A549 (cell line): Measurements from ENCODE around the gene VPS35L. TPM values are rescaled to one million over a fixed set of nuclear protein-coding genes. Genes with fewer than 3 reads are reported as not detected.

Experiments used
- ATAC-seq, 2 experiments: fragments of 200-7000 bp in 1 of 2; fragments of >200 bp in 1 of 2; cut with Nextera tagmentation in 1 of 2; cut with Tn5 transposase in 1 of 2; 3 replicates each; pipeline versions ENCODE4 v1.8.0 to v1.9.1; 2018 to 2020; ENCODE audit warnings: mild to moderate bottlenecking in 1 of 2, moderate library complexity in 1 of 2
- CTCF ChIA-PET: fragments of 300-600 bp; sonication (Branson Sonifier 250); formaldehyde crosslinking; extraction: SDS; loops from one replicate; lab custom pipeline; 2021; ENCODE audit warnings: antibody characterized with exemption, inconsistent platforms; lab: Yijun Ruan, JAX
- POLR2A ChIA-PET: fragments of 350-600 bp; formaldehyde crosslinking; extraction: SDS; loops from one replicate; lab custom pipeline; 2021; ENCODE audit warnings: antibody characterized with exemption, inconsistent platforms; lab: Yijun Ruan, JAX
- DNase-seq, 2 experiments: peaks; one replicate each; pipeline versions ENCODE4 v3.0.0 to v3.0.0-alpha.2; 2011 to 2016; ENCODE audit warnings: low read depth in 1 of 2, low spot score in 1 of 2
- FAIRE-seq: peaks from 2 replicates; lab custom pipeline; 2011; peaks lifted over from hg19 to GRCh38; lab: Jason Lieb, UNC
- H3K27ac ChIP-seq, 2 experiments: fragments of >200 bp; sonication (Bioruptor Twin); formaldehyde crosslinking; 3 replicates each; pipeline ENCODE4 v1.5.1; 2016 to 2017
- H3K4me1 ChIP-seq: fragments of >200 bp; sonication (Bioruptor Twin); formaldehyde crosslinking; 3 replicates; pipeline ENCODE4 v1.6.1; 2016
- H3K4me2 ChIP-seq: fragments of >200 bp; sonication (Bioruptor Twin); formaldehyde crosslinking; 3 replicates; pipeline ENCODE4 v1.6.1; 2016
- H3K4me3 ChIP-seq: fragments of >200 bp; sonication (Bioruptor Twin); formaldehyde crosslinking; 3 replicates; pipeline ENCODE4 v1.5.1; 2016
- H3K9me3 ChIP-seq: fragments of >200 bp; sonication (Bioruptor Twin); formaldehyde crosslinking; 3 replicates; pipeline ENCODE4 v1.6.1; 2016
- HDAC2 ChIP-seq: fragments of 200-600 bp; sonication (generic); IDR thresholded peaks from 2 replicates; pipeline ENCODE4 v1.6.1; 2016
- HEYL ChIP-seq: fragments of 250-450 bp; sonication (Bioruptor Pico); IDR thresholded peaks from 2 replicates; pipeline ENCODE4 v1.8.0; 2021; ENCODE audit warnings: mild to moderate bottlenecking, moderate library complexity
- HOXB13 ChIP-seq: fragments of 250-450 bp; sonication (Bioruptor Pico); IDR thresholded peaks from 2 replicates; pipeline ENCODE4 v1.5.0; 2020; ENCODE audit warnings: low read depth, mild to moderate bottlenecking, moderate library complexity
- RFX5 ChIP-seq: fragments of 450-650 bp; IDR thresholded peaks from 2 replicates; pipeline ENCODE4 v1.7.1; 2014; ENCODE audit warnings: antibody characterized with exemption, mild to moderate bottlenecking, moderate library complexity
- TP53 ChIP-seq: fragments of 250-450 bp; sonication (Bioruptor Pico); IDR thresholded peaks from 2 replicates; pipeline ENCODE4 v1.5.0; 2021; ENCODE audit warnings: mild to moderate bottlenecking, moderate library complexity
- ZC3H11A ChIP-seq: fragments of 450-650 bp; IDR thresholded peaks from 2 replicates; pipeline ENCODE4 v1.6.1; 2014; ENCODE audit warnings: antibody characterized with exemption, mild to moderate bottlenecking
- ZNF302 ChIP-seq: fragments of 250-450 bp; sonication (Bioruptor Pico); IDR thresholded peaks from 2 replicates; pipeline ENCODE4 v1.9.0; 2021; ENCODE audit warnings: inconsistent platforms, mild to moderate bottlenecking, moderate library complexity
- WGBS: methylation state at CpG from one replicate; pipeline ENCODE4 v1.1.6; 2017; ENCODE audit errors: missing lambda C conversion rate; 5-methylcytosine and 5-hydroxymethylcytosine counted together
- polyA plus RNA-seq, 4 experiments: library from polyadenylated mRNA; depleted of rRNA in 3 of 4; stranded (reverse); fragments of >200 nt; fragmentation: RNase III in 1 of 4; extraction: RNeasy Plus Mini Kit Qiagen cat#74134 plus additional on column Dnase treatment in 1 of 4; gene quantifications; 2 replicates in 3 of 4; 3 replicates in 1 of 4; pipeline ENCODE4 v1.2.3, GENCODE V29; 2011 to 2017
- TF ChIP-seq, protein P1 (sequence below): fragments of >200 bp; sonication (Bioruptor Twin); formaldehyde crosslinking; IDR thresholded peaks from 3 replicates; pipeline ENCODE4 v1.5.1; 2016
- TF ChIP-seq, protein P2 (sequence below): fragments of >200 bp; sonication (Bioruptor Twin); formaldehyde crosslinking; IDR thresholded peaks from 2 replicates; pipeline ENCODE4 v1.6.1; 2016
- TF ChIP-seq, protein P3 (sequence below): fragments of >200 bp; sonication (Bioruptor Twin); formaldehyde crosslinking; IDR thresholded peaks from 3 replicates; pipeline ENCODE4 v1.6.1; 2016
- TF ChIP-seq, protein P4 (sequence below): fragments of 450-650 bp; IDR thresholded peaks from 2 replicates; pipeline ENCODE4 v1.6.1; 2014; ENCODE audit warnings: antibody characterized with exemption
- TF ChIP-seq, protein P5 (sequence below): fragments of 150-350 bp; IDR thresholded peaks from 2 replicates; pipeline ENCODE4 v1.6.1; 2014; ENCODE audit warnings: low read depth, mild to moderate bottlenecking, low read length
- TF ChIP-seq, protein P6 (sequence below): IDR thresholded peaks from 2 replicates; pipeline ENCODE4 v1.6.1; 2012

VPS35L gene
- polyA plus RNA-seq, 2 of the 4 experiments (the other 2 are of a cell fraction): 38.4 to 47.7 TPM

DNA sequence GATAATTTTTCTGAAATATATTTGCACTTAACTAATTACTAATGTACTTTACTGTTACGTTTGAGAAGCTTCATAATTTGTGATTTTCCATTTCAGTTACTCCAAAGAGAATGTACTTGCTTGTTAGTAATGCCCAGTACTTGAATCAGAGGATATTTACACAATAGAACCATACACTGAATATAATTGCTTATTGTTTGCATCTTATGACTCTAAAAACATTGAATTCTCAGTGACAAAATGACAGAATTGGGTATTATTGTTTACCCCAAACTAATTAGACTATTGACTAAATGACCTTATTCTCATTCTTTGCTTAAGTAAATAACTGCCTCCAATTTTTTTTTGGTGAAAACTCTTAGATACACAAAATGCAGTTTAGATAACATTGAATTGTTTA is 22.9 kb upstream of the VPS35L start:
- no peaks in the 10 kb centered on the region for H3K9me3 ChIP-seq
- FAIRE-seq: no peak
- H3K27ac ChIP-seq: no peak overlapping the region
- no peaks in the 10 kb centered on the region for H3K4me1 ChIP-seq
- no peak for DNase-seq
- no peak for ATAC-seq
- ChIA-PET CTCF (interaction anchor here (1.4 kb wide), 1 partner anchor 22 kb away, joined by 3 read pairs; no protein-coding TSS in a partner anchor), POLR2A (no interaction called here)
- no peak overlapping the region for H3K4me3 ChIP-seq
- H3K4me2 ChIP-seq: no peak overlapping the region
- TF ChIP-seq, protein P1, sequence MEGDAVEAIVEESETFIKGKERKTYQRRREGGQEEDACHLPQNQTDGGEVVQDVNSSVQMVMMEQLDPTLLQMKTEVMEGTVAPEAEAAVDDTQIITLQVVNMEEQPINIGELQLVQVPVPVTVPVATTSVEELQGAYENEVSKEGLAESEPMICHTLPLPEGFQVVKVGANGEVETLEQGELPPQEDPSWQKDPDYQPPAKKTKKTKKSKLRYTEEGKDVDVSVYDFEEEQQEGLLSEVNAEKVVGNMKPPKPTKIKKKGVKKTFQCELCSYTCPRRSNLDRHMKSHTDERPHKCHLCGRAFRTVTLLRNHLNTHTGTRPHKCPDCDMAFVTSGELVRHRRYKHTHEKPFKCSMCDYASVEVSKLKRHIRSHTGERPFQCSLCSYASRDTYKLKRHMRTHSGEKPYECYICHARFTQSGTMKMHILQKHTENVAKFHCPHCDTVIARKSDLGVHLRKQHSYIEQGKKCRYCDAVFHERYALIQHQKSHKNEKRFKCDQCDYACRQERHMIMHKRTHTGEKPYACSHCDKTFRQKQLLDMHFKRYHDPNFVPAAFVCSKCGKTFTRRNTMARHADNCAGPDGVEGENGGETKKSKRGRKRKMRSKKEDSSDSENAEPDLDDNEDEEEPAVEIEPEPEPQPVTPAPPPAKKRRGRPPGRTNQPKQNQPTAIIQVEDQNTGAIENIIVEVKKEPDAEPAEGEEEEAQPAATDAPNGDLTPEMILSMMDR: no peak
- no peak for TF ChIP-seq HDAC2
- no peak for TF ChIP-seq RFX5
- TF ChIP-seq, protein P2, sequence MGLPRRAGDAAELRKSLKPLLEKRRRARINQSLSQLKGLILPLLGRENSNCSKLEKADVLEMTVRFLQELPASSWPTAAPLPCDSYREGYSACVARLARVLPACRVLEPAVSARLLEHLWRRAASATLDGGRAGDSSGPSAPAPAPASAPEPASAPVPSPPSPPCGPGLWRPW: no peak
- TF ChIP-seq ZC3H11A: no peak
- 68% methylated on average over 1 of the region's 1 CpG for WGBS

DNA sequence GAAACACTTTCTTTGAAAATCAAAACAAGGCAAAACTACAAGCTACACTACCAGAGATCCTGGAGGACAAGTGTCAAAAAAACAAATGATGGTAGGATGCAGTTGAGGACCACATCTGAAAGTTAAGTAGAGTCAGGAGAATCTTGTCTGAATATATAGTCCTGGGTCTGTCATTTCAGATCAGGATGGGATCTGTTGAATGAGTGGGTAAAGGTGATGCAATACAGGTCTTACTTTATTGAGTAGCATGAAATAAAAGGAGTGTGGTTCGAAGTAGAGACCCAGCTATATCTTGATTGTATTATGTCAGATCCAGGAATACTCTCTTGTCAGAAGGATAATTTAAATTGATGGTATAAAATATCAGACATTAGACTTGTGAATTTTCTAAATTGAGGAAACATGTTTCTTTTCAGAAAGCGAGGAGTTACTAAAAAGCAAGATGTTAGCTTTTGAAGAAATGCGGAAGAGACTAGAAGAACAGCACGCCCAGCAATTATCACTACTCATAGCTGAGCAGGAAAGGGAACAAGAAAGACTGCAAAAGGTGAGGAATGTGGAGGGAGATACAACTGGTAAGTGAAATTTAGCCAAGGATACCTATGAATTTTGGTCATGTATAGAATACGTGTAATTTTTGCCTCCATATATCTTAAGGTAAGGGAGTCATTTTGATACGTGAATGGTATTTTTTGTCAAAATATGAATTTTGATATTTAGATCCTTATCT is 15.1 kb upstream of the VPS35L start:
- H3K27ac ChIP-seq: no peak overlapping the region
- TF ChIP-seq HEYL (no peak), HOXB13 (no peak), ZNF302 (CRISPR knock-in tag) (no peak), RFX5 (no peak), TP53 (CRISPR knock-in tag) (no peak)
- TF ChIP-seq, protein P3, sequence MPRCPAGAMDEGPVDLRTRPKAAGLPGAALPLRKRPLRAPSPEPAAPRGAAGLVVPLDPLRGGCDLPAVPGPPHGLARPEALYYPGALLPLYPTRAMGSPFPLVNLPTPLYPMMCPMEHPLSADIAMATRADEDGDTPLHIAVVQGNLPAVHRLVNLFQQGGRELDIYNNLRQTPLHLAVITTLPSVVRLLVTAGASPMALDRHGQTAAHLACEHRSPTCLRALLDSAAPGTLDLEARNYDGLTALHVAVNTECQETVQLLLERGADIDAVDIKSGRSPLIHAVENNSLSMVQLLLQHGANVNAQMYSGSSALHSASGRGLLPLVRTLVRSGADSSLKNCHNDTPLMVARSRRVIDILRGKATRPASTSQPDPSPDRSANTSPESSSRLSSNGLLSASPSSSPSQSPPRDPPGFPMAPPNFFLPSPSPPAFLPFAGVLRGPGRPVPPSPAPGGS: no peak
- TF ChIP-seq, protein P4, sequence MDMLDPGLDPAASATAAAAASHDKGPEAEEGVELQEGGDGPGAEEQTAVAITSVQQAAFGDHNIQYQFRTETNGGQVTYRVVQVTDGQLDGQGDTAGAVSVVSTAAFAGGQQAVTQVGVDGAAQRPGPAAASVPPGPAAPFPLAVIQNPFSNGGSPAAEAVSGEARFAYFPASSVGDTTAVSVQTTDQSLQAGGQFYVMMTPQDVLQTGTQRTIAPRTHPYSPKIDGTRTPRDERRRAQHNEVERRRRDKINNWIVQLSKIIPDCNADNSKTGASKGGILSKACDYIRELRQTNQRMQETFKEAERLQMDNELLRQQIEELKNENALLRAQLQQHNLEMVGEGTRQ: no peak
- TF ChIP-seq, protein P5, sequence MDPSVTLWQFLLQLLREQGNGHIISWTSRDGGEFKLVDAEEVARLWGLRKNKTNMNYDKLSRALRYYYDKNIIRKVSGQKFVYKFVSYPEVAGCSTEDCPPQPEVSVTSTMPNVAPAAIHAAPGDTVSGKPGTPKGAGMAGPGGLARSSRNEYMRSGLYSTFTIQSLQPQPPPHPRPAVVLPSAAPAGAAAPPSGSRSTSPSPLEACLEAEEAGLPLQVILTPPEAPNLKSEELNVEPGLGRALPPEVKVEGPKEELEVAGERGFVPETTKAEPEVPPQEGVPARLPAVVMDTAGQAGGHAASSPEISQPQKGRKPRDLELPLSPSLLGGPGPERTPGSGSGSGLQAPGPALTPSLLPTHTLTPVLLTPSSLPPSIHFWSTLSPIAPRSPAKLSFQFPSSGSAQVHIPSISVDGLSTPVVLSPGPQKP: no peak
- TF ChIP-seq, protein P6, sequence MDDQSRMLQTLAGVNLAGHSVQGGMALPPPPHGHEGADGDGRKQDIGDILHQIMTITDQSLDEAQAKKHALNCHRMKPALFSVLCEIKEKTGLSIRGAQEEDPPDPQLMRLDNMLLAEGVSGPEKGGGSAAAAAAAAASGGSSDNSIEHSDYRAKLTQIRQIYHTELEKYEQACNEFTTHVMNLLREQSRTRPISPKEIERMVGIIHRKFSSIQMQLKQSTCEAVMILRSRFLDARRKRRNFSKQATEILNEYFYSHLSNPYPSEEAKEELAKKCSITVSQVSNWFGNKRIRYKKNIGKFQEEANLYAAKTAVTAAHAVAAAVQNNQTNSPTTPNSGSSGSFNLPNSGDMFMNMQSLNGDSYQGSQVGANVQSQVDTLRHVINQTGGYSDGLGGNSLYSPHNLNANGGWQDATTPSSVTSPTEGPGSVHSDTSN: no peak
- H3K4me1 ChIP-seq: no peaks in the 10 kb centered on the region
- H3K4me3 ChIP-seq: no peak overlapping the region
- H3K9me3 ChIP-seq: no peaks in the 10 kb centered on the region
- FAIRE-seq (peak; percentile 23), DNase-seq (no peak), ATAC-seq (no peak)
- WGBS: 91% methylated on average over 6 of the region's 6 CpGs
- ChIA-PET POLR2A (interaction anchor here (1.1 kb wide), 1 partner anchor 16 kb away, joined by 3 read pairs; the partner anchor contains the start of gene CCP110), CTCF (interaction anchor here (0.7 to 2.8 kb wide), 6 partner anchors 14 to 455 kb away, joined by 3 to 15 read pairs (median 4); partner anchors contain the start of gene VPS35L)
- no peak overlapping the region for H3K4me2 ChIP-seq
